Natural killer cell (primary cell): ENCODE measurements around the gene LINC01488. TPM values are rescaled to one million over a fixed set of nuclear protein-coding genes. Genes with fewer than 3 reads are reported as not detected.

Experiments used
- ATAC-seq, 3 donors: fragments of 150-1000 bp in 2 of 3; fragments of 200-7000 bp in 1 of 3; cut with Tn5 transposase; 1 replicate in 1 of 3; 2 replicates in 2 of 3; pipeline ENCODE4 v1.10.0; 2021; ENCODE audit warnings: mild to moderate bottlenecking in 2 of 3, moderate library complexity in 2 of 3
- DNase-seq, 2 donors: peaks; one replicate each; pipeline versions ENCODE4 v3.0.0 to v3.0.0-alpha.2; 2013 to 2021; ENCODE audit warnings: mixed read lengths in 1 of 2
- H3K27ac ChIP-seq: one replicate; pipeline ENCODE4 v1.5.1; 2013; ENCODE audit warnings: mild to moderate bottlenecking, low read length
- H3K27me3 ChIP-seq: one replicate; pipeline ENCODE4 v1.6.1; 2013; ENCODE audit warnings: low read length; ENCODE audit not compliant: control insufficient read depth, insufficient read depth
- H3K36me3 ChIP-seq: one replicate; pipeline ENCODE4 v1.6.1; 2013; ENCODE audit warnings: low read length; ENCODE audit not compliant: control insufficient read depth, insufficient read depth
- H3K4me1 ChIP-seq: one replicate; pipeline ENCODE4 v1.6.1; 2013; ENCODE audit warnings: low read length; ENCODE audit not compliant: control insufficient read depth, insufficient read depth
- H3K4me3 ChIP-seq: one replicate; pipeline ENCODE4 v1.5.1; 2013; ENCODE audit warnings: low read length
- H3K9me3 ChIP-seq: one replicate; pipeline ENCODE4 v1.6.1; 2013; ENCODE audit warnings: low read length; ENCODE audit not compliant: control insufficient read depth, insufficient read depth
- H3K27ac Mint-ChIP-seq, 2 donors: one replicate each; pipeline ENCODE4 v1.8.0; 2022; ENCODE audit warnings: mild to moderate bottlenecking in 2 of 2, mixed read lengths in 2 of 2, moderate library complexity in 1 of 2
- H3K27me3 Mint-ChIP-seq, 2 donors: one replicate each; pipeline ENCODE4 v1.8.0; 2022; ENCODE audit warnings: low read depth in 2 of 2, mixed read lengths in 2 of 2
- H3K36me3 Mint-ChIP-seq: one replicate; pipeline ENCODE4 v1.8.0; 2022; ENCODE audit warnings: mixed read lengths
- H3K4me1 Mint-ChIP-seq, 2 donors: one replicate each; pipeline ENCODE4 v1.8.0; 2022; ENCODE audit warnings: mixed read lengths in 2 of 2
- H3K4me3 Mint-ChIP-seq: one replicate; pipeline ENCODE4 v1.8.0; 2022; ENCODE audit warnings: mild to moderate bottlenecking, moderate library complexity, mixed read lengths
- H3K9me3 Mint-ChIP-seq, 2 donors: one replicate each; pipeline ENCODE4 v1.8.0; 2022; ENCODE audit warnings: mixed read lengths in 2 of 2
- WGBS: methylation state at CpG from one replicate; pipeline ENCODE4 v1.1.7; 2013; ENCODE audit warnings: missing lambda C conversion rate; ENCODE audit not compliant: insufficient coverage; 5-methylcytosine and 5-hydroxymethylcytosine counted together
- intact Hi-C: fragments of 100-400 bp; cut with micrococcal nuclease; formaldehyde crosslinking; loops from one replicate; pipeline ENCODE4 v1.14.2; 2022
- total RNA-seq, 4 donors: library from RNA; stranded (reverse); fragments of 120-200 nt in 1 of 4; gene quantifications; one replicate each; pipeline versions ENCODE4 v1.2.3 to v1.2.4, GENCODE V29; 2013 to 2022
- TF ChIP-seq, protein P1 (sequence below): fragments of 200-600 bp; IDR thresholded peaks from one replicate; pipeline ENCODE4 v1.8.0; 2022; ENCODE audit warnings: antibody characterized with exemption

LINC01488 gene
- total RNA-seq, 3 donors from 2014 or later (not counting 1 experiment from before 2014, with no cell fraction given) = not detected

DNA sequence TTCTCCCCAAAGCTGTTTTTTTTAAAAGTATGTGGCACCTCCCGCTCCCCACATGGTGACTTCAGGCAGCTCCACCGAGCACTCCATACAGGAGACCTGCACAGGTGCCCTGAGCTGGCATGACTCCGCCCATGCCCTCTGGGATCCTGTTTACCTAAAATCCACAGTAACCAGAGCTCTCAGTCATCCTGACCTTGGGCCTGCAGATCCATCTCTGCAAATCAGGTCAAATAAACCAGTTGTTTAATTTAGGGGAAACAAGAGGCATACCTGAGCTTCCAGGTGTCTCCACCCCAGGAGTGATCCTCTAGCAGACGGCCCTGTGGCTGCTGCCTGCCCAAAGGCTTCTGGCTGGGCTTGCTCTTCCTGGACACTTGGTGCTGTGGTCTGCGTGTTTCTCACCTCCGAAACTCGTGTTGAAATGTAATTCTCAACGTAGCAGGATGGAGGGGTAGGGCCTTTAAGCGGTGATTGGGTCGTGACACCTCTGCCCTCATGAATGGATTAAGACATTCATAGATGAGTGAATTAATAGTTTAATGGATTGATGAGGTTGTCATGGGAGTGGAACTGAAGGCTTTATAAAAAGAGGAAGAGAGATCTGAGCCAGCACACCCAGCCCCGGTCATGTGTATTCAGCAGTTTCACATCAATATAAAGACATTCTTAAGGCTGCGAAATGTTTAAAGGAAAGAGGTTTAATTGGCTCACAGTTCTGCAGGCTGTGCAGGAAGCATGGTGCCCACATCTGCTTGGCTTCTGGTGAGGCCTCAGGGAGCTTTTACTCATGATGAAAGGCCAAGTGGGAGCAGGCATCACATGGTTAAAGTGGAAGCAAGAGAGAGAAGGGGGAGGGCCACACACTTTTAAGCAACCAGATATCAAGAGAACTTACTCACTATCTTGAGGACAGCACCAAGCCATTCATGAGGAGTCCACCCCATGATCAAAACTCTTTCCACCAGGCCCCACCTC lies 34.1 kb downstream of the LINC01488 start:
- H3K36me3 Mint-ChIP-seq = no peaks in the 10 kb centered on the region
- no peaks in the 10 kb centered on the region for H3K9me3 ChIP-seq
- intact Hi-C loops = no loop called here
- TF ChIP-seq, protein P1, sequence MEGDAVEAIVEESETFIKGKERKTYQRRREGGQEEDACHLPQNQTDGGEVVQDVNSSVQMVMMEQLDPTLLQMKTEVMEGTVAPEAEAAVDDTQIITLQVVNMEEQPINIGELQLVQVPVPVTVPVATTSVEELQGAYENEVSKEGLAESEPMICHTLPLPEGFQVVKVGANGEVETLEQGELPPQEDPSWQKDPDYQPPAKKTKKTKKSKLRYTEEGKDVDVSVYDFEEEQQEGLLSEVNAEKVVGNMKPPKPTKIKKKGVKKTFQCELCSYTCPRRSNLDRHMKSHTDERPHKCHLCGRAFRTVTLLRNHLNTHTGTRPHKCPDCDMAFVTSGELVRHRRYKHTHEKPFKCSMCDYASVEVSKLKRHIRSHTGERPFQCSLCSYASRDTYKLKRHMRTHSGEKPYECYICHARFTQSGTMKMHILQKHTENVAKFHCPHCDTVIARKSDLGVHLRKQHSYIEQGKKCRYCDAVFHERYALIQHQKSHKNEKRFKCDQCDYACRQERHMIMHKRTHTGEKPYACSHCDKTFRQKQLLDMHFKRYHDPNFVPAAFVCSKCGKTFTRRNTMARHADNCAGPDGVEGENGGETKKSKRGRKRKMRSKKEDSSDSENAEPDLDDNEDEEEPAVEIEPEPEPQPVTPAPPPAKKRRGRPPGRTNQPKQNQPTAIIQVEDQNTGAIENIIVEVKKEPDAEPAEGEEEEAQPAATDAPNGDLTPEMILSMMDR = no peak
- no peaks in the 10 kb centered on the region for H3K27me3 ChIP-seq
- DNase-seq (no peak), ATAC-seq (no peak)
- H3K27ac ChIP-seq = no peak overlapping the region
- no peaks in the 10 kb centered on the region for H3K4me1 ChIP-seq
- no peaks in the 10 kb centered on the region for H3K36me3 ChIP-seq
- H3K27me3 Mint-ChIP-seq = peaks cover 13 to 33% of the 10 kb centered on the region in 2 donors
- H3K27ac Mint-ChIP-seq = no peak overlapping the region
- 62% methylated on average over 11 of the region's 12 CpGs for WGBS
- peaks cover 0 to 4% of the 10 kb centered on the region in 2 donors for H3K9me3 Mint-ChIP-seq
- H3K4me3 Mint-ChIP-seq = no peak overlapping the region
- H3K4me1 Mint-ChIP-seq = peaks cover 0 to 7% of the 10 kb centered on the region in 2 donors
- no peak overlapping the region for H3K4me3 ChIP-seq

DNA sequence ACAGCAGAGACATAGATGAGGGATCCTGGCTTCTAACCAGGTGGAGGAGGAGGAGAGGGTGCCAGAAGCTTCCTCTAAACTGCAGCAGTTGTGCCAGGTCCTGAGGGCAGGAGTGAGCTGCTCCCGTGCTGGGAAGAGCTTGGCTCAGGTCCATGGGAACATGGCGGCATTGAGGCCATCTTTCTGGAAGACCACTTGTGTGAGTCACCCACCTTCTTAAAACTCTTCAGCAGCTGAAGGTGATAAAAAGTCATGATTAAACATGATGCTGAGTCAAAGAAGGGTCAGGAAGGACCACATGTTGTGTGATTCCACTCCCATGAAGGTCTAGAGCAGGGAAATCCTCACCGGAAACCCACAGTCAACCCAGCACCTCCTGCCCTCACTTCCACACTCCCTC lies 35.1 kb downstream of the LINC01488 start:
- DNase-seq (no peak), ATAC-seq (no peak)
- H3K27me3 ChIP-seq = no peaks in the 10 kb centered on the region
- Mint-ChIP-seq H3K27me3 (peaks cover 13 to 33% of the 10 kb centered on the region in 2 donors), H3K27ac (no peak overlapping the region), H3K4me1 (peaks cover 0 to 7% of the 10 kb centered on the region in 2 donors), H3K4me3 (no peak overlapping the region), H3K36me3 (no peaks in the 10 kb centered on the region), H3K9me3 (peaks cover 0 to 4% of the 10 kb centered on the region in 2 donors)
- H3K4me3 ChIP-seq = no peak overlapping the region
- H3K4me1 ChIP-seq = no peaks in the 10 kb centered on the region
- TF ChIP-seq, protein P1 = no peak
- intact Hi-C loops = no loop called here
- H3K27ac ChIP-seq = no peak overlapping the region
- H3K36me3 ChIP-seq = no peaks in the 10 kb centered on the region
- no peaks in the 10 kb centered on the region for H3K9me3 ChIP-seq
- WGBS = 91% methylated on average over 3 of the region's 3 CpGs

DNA sequence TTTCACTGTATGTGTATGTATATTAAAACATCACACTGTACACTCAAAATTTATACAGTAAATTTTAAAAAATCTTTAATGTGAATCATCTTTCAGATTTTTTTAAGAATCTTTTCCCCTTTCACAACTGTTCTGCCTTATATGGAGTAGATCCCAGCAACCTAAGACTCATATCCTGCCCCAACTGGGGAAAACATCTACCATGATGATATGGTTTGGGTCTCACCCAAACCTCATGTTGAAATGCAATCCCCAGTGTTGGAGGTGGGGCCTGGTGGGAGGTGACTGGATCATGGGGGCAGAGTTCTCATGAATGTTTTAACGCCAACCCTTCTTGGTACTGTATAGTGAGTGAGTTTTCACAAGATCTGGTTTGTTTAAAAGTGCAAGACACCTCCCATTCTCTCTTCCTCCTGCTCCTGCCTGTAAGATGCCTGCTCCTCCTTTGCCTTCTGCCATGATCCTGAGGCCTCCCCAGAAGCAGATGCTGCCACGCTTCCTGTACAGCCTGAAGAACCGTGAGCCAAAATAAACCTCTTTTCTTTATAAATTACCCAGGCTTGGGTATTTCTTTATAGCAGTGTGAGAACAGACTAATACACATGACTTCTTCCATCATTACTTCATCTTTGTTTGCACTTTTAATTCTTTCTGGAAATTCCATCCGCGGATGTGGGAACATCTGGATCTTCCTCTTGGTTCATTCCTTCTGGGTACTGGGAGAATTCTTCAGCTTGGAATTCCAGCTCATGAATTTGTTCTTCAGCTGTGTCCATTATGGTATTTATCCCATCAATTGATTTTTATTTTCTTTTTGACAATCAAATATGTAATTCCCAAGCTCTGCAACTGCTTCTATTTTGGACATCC lies 36.9 kb downstream of the LINC01488 start:
- no peak overlapping the region for H3K27ac Mint-ChIP-seq
- peaks cover 13 to 33% of the 10 kb centered on the region in 2 donors for H3K27me3 Mint-ChIP-seq
- intact Hi-C loops = no loop called here
- Histone ChIP-seq H3K27me3 (no peaks in the 10 kb centered on the region), H3K4me3 (no peak overlapping the region), H3K27ac (no peak overlapping the region), H3K36me3 (no peaks in the 10 kb centered on the region), H3K9me3 (no peaks in the 10 kb centered on the region), H3K4me1 (no peaks in the 10 kb centered on the region)
- TF ChIP-seq, protein P1 = no peak
- 74% methylated on average over 4 of the region's 5 CpGs for WGBS
- H3K4me3 Mint-ChIP-seq = no peak overlapping the region
- DNase-seq (no peak), ATAC-seq (no peak)
- H3K9me3 Mint-ChIP-seq = peaks cover 0 to 4% of the 10 kb centered on the region in 2 donors
- no peaks in the 10 kb centered on the region for H3K36me3 Mint-ChIP-seq
- H3K4me1 Mint-ChIP-seq = peaks cover 0 to 7% of the 10 kb centered on the region in 2 donors
